DND-41 (cell line): ENCODE data around the gene TLNRD1.

Experiments
- ATAC-seq: fragments of 200-7000 bp; cut with Tn5 transposase; 3 replicates; pipeline ENCODE4 v1.9.1; 2021; ENCODE audit warnings: low read depth; ENCODE audit not compliant: insufficient read depth
- DNase-seq: peaks from one replicate; pipeline ENCODE4 v3.0.0-alpha.2; 2020
- H2AFZ ChIP-seq: 2 replicates; pipeline ENCODE4 v1.6.0; 2012; ENCODE audit warnings: low read depth, low read length
- H3K27ac ChIP-seq: 2 replicates; pipeline ENCODE4 v1.5.1; 2012; ENCODE audit warnings: low read length, inconsistent platforms
- H3K27me3 ChIP-seq: fragments of 200-600 bp; sonication (generic); 2 replicates; pipeline ENCODE4 v1.6.0; 2012; ENCODE audit warnings: low read length, mild to moderate bottlenecking, inconsistent platforms; ENCODE audit not compliant: insufficient read depth, poor library complexity
- H3K36me3 ChIP-seq: 2 replicates; pipeline ENCODE4 v1.5.1; 2012; ENCODE audit warnings: low read length, inconsistent platforms; ENCODE audit not compliant: insufficient read depth
- H3K4me1 ChIP-seq: 2 replicates; pipeline ENCODE4 v1.5.1; 2012; ENCODE audit warnings: mild to moderate bottlenecking, low read length; ENCODE audit not compliant: insufficient read depth
- H3K4me2 ChIP-seq: 2 replicates; pipeline ENCODE4 v1.6.0; 2012; ENCODE audit warnings: mild to moderate bottlenecking, moderate library complexity, low read length, inconsistent platforms; ENCODE audit not compliant: insufficient read depth
- H3K4me3 ChIP-seq, 2 experiments: fragments of 200-600 bp in 1 of 2; shearing (Covaris generic) in 1 of 2; 2 replicates each; pipeline ENCODE4 v1.5.1; 2012 to 2016; ENCODE audit warnings: inconsistent platforms in 2 of 2, low read length in 2 of 2, mild to moderate bottlenecking in 2 of 2, low read depth in 1 of 2, moderate library complexity in 1 of 2
- H3K79me2 ChIP-seq: 2 replicates; pipeline ENCODE4 v1.6.0; 2012; ENCODE audit warnings: low read length, inconsistent platforms; ENCODE audit not compliant: insufficient read depth
- H3K9ac ChIP-seq: 2 replicates; pipeline ENCODE4 v1.6.0; 2012; ENCODE audit warnings: low read depth, mild to moderate bottlenecking, inconsistent platforms, low read length, moderate library complexity
- H3K9me3 ChIP-seq: 2 replicates; pipeline ENCODE4 v1.5.1; 2012; ENCODE audit warnings: low read length, moderate library complexity, mild to moderate bottlenecking, inconsistent platforms; ENCODE audit not compliant: insufficient read depth, severe bottlenecking
- H4K20me1 ChIP-seq: 2 replicates; pipeline ENCODE4 v1.6.0; 2012; ENCODE audit warnings: low read length; ENCODE audit not compliant: insufficient read depth
- EZH2 ChIP-seq: IDR thresholded peaks from 3 replicates; pipeline ENCODE4 v1.6.1; 2012; ENCODE audit warnings: borderline replicate concordance, low read depth, mild to moderate bottlenecking, moderate library complexity, low read length, inconsistent platforms; ENCODE audit not compliant: severe bottlenecking
- TF ChIP-seq, protein P1 (sequence below): IDR thresholded peaks from 2 replicates; pipeline ENCODE4 v1.5.1; 2012; ENCODE audit warnings: borderline replicate concordance, low read length, moderate library complexity, mild to moderate bottlenecking; ENCODE audit not compliant: poor library complexity, severe bottlenecking; ENCODE audit errors: extremely low read depth

TLNRD1 gene

DNA sequence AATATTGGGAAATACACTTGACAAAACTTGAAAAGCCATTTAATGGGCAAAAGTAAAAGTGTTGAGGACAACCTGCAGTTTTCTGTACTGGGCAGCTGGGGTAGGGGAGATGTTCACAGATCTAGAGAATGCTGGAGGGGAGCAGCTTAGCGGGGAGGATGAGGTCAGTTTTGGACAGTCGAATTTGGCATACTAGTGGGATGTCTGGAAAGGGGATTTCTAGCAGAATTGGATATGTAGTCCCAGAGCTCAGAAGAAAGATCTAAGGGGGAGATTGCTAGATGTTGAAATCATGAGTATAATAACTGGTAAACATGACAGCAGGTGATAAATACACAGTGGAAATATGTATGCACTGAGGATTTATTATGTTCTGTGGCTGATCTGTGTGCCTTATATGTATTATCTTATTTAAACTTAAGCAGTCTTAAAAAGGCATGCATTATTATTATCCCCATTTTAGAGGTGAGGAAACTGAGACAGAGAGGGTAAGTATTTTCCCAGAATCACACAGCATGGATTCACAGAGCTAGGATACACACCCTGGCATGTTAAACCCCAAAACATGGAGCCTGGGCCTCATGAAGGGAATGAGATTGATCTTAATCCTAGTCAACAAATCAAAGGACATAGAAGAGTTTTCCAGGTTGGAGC is 42.7 kb downstream of the TLNRD1 start:
- H3K27ac ChIP-seq = no peak overlapping the region
- no peaks in the 10 kb centered on the region for H4K20me1 ChIP-seq
- no peak overlapping the region for H3K4me2 ChIP-seq
- ATAC-seq (no peak), DNase-seq (no peak)
- no peaks in the 10 kb centered on the region for H3K27me3 ChIP-seq
- H3K9me3 ChIP-seq = no peaks in the 10 kb centered on the region
- H3K4me1 ChIP-seq = no peaks in the 10 kb centered on the region
- TF ChIP-seq, protein P1, sequence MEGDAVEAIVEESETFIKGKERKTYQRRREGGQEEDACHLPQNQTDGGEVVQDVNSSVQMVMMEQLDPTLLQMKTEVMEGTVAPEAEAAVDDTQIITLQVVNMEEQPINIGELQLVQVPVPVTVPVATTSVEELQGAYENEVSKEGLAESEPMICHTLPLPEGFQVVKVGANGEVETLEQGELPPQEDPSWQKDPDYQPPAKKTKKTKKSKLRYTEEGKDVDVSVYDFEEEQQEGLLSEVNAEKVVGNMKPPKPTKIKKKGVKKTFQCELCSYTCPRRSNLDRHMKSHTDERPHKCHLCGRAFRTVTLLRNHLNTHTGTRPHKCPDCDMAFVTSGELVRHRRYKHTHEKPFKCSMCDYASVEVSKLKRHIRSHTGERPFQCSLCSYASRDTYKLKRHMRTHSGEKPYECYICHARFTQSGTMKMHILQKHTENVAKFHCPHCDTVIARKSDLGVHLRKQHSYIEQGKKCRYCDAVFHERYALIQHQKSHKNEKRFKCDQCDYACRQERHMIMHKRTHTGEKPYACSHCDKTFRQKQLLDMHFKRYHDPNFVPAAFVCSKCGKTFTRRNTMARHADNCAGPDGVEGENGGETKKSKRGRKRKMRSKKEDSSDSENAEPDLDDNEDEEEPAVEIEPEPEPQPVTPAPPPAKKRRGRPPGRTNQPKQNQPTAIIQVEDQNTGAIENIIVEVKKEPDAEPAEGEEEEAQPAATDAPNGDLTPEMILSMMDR = no peak
- no peak for TF ChIP-seq EZH2
- no peak overlapping the region for H2AFZ ChIP-seq
- no peaks in the 10 kb centered on the region for H3K36me3 ChIP-seq
- H3K4me3 ChIP-seq = no peak overlapping the region
- H3K9ac ChIP-seq = no peak overlapping the region
- no peaks in the 10 kb centered on the region for H3K79me2 ChIP-seq

DNA sequence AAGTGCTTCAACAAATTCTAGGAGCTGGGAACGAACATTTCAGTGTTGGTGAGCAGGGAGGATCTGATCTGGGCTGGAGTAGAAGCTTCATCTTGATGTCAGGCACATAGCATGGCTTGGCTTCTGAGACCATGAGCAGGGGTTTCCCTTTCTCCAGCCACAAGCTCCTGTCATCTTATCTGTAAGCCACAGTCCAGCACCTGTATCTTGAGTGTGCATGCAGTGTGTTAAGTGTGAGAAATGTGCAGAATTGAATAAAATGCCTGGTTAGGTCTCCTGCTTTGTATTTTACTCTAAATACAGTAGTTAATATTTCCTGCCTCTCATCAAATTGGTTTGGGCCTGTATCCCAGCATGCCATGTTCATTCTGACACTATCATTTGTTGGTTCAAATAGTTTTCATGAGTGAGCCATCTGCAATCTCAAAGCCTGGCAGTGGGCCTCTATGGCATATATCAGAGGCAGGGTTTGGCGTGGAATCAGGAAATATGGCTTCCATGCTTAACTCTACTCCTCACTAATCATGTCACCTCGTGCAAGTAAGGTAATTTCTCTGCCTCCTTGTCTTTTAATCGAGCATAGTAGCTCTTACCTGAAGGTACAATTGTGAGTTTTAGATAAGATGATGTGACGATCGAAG is 43.3 kb downstream of the TLNRD1 start:
- no peak overlapping the region for H3K27ac ChIP-seq
- no peaks in the 10 kb centered on the region for H3K36me3 ChIP-seq
- no peaks in the 10 kb centered on the region for H3K27me3 ChIP-seq
- ATAC-seq = no peak
- no peaks in the 10 kb centered on the region for H3K79me2 ChIP-seq
- DNase-seq = no peak
- no peak overlapping the region for H3K9ac ChIP-seq
- no peak overlapping the region for H2AFZ ChIP-seq
- TF ChIP-seq, protein P1 = no peak
- TF ChIP-seq EZH2 = no peak
- H3K9me3 ChIP-seq = no peaks in the 10 kb centered on the region
- H3K4me1 ChIP-seq = no peaks in the 10 kb centered on the region
- H3K4me3 ChIP-seq = no peak overlapping the region
- no peaks in the 10 kb centered on the region for H4K20me1 ChIP-seq
- H3K4me2 ChIP-seq = no peak overlapping the region

DNA sequence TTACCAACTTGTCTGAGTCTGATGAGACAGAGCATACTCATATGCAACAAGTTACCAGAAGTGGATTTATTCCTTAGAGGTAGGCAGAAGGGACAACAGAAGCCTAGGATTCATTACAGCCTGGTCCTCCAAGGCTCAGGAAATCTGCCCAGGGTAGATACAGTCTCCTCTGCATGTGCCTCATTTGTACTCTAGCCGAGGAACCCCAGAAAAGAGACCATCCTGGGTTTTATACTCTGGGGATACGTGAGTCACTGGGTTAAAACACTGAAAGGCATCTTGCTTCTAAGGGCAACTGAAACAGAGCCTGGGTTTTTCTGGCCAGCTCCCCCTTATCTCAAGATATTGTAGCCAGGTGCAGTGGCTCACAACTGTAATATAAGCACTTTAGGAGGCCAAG is 45.6 kb downstream of the TLNRD1 start:
- Histone ChIP-seq H3K9me3 (no peaks in the 10 kb centered on the region), H3K79me2 (no peaks in the 10 kb centered on the region), H3K4me1 (no peaks in the 10 kb centered on the region), H2AFZ (no peak overlapping the region), H3K9ac (no peak overlapping the region), H4K20me1 (no peaks in the 10 kb centered on the region), H3K27ac (no peak overlapping the region), H3K4me3 (no peak overlapping the region), H3K27me3 (no peaks in the 10 kb centered on the region), H3K4me2 (no peak overlapping the region), H3K36me3 (no peaks in the 10 kb centered on the region)
- TF ChIP-seq EZH2 = no peak
- TF ChIP-seq, protein P1 = no peak
- no peak for ATAC-seq
- no peak for DNase-seq
